SU-DHL-6 (cell line): ENCODE results near the gene OPRM1.

Experiments
- EZH2phosphoT487 ChIP-seq: fragments of 200-600 bp; sonication (generic), shearing (Covaris generic); conservative IDR thresholded peaks from 2 replicates; pipeline ENCODE4 v1.6.1; 2018; ENCODE audit warnings: mild to moderate bottlenecking, antibody characterized with exemption, low read length, moderate library complexity, mixed read lengths
- TF ChIP-seq, protein P1 (sequence below): fragments of 200-600 bp; sonication (generic); IDR thresholded peaks from one replicate; pipeline ENCODE4 v1.5.1; 2017; ENCODE audit warnings: antibody characterized with exemption, mild to moderate bottlenecking, low read length, moderate library complexity; ENCODE audit not compliant: insufficient read depth, poor library complexity, severe bottlenecking

GRCh38 chr6:154154389-154154967 is 115.4 kb downstream of the OPRM1 start:
- TF ChIP-seq, protein P1, sequence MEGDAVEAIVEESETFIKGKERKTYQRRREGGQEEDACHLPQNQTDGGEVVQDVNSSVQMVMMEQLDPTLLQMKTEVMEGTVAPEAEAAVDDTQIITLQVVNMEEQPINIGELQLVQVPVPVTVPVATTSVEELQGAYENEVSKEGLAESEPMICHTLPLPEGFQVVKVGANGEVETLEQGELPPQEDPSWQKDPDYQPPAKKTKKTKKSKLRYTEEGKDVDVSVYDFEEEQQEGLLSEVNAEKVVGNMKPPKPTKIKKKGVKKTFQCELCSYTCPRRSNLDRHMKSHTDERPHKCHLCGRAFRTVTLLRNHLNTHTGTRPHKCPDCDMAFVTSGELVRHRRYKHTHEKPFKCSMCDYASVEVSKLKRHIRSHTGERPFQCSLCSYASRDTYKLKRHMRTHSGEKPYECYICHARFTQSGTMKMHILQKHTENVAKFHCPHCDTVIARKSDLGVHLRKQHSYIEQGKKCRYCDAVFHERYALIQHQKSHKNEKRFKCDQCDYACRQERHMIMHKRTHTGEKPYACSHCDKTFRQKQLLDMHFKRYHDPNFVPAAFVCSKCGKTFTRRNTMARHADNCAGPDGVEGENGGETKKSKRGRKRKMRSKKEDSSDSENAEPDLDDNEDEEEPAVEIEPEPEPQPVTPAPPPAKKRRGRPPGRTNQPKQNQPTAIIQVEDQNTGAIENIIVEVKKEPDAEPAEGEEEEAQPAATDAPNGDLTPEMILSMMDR = peak; percentile 61
- TF ChIP-seq EZH2phosphoT487 = no peak
